ENCODE data around the gene HMCN1.
"Not testable (repeated sequence)": the region's sequence is repeated elsewhere in the genome, so short reads cannot be mapped to it uniquely, and the experiment has no call there.

HMCN1 gene

GRCh38 chr1:186193224-186193623 is 459.0 kb downstream of the HMCN1 start:
- intact Hi-C loops (cut with DNase I) = no loop called here
- no peak for DNase-seq

- intact Hi-C loops (cut with DNase I) = no loop called here
- DNase-seq = no peak
These were observed 460.0 kb downstream of the HMCN1 start for GRCh38 chr1:186194107-186194756.

- intact Hi-C loops (cut with DNase I) = no loop called here
- DNase-seq = no peak
These were observed 461.3 kb downstream of the HMCN1 start for GRCh38 chr1:186195377-186195931.

GRCh38 chr1:186202271-186202764 is 468.1 kb downstream of the HMCN1 start:
- intact Hi-C loops (cut with DNase I) = no loop called here
- no peak for DNase-seq

- intact Hi-C loops (cut with DNase I) = no loop called here
- DNase-seq = no peak
These were observed 468.6 kb downstream of the HMCN1 start for GRCh38 chr1:186202776-186203175.

- DNase-seq = no peak
- intact Hi-C loops (cut with DNase I) = no loop called here
These were observed 471.9 kb downstream of the HMCN1 start for GRCh38 chr1:186206048-186206570.

GRCh38 chr1:186207391-186208085 is 473.3 kb downstream of the HMCN1 start:
- DNase-seq = no peak
- intact Hi-C loops (cut with DNase I) = no loop called here

GRCh38 chr1:186208405-186209129 is 474.4 kb downstream of the HMCN1 start:
- DNase-seq = no peak
- intact Hi-C loops (cut with DNase I) = no loop called here

- no peak for DNase-seq
- intact Hi-C loops (cut with DNase I) = no loop called here
These were observed 476.1 kb downstream of the HMCN1 start for GRCh38 chr1:186210258-186210657.

- intact Hi-C loops (cut with DNase I); DNase-seq: not testable (repeated sequence)
These were observed 477.4 kb downstream of the HMCN1 start for GRCh38 chr1:186211583-186211982.

GRCh38 chr1:186212568-186213224 is 478.5 kb downstream of the HMCN1 start:
- DNase-seq = peak in 29 of 42 donors; percentile 11 to 76 (median 39)

GRCh38 chr1:186213225-186213607 is 479.0 kb downstream of the HMCN1 start:
- intact Hi-C loops (cut with DNase I) = no loop called here
- no peak for DNase-seq

More at GRCh38 chr1:186212568-186213224, 478.5 kb downstream of the HMCN1 start:
- intact Hi-C loops (cut with DNase I) = no loop called here

- intact Hi-C loops (cut with DNase I) = no loop called here
- no peak for DNase-seq
These were observed 480.6 kb downstream of the HMCN1 start for GRCh38 chr1:186214791-186215190.

GRCh38 chr1:186215636-186216035 is 481.4 kb downstream of the HMCN1 start:
- intact Hi-C loops (cut with DNase I) = no loop called here

GRCh38 chr1:186218654-186219352 is 484.6 kb downstream of the HMCN1 start:
- intact Hi-C loops (cut with DNase I) = no loop called here
- DNase-seq = no peak

More at GRCh38 chr1:186215636-186216035, 481.4 kb downstream of the HMCN1 start:
- DNase-seq = no peak

GRCh38 chr1:186220067-186220466 is 485.9 kb downstream of the HMCN1 start:
- intact Hi-C loops (cut with DNase I) = no loop called here
- no peak for DNase-seq

- DNase-seq = no peak
- intact Hi-C loops (cut with DNase I) = no loop called here
These were observed 486.7 kb downstream of the HMCN1 start for GRCh38 chr1:186220911-186221310.

GRCh38 chr1:186225096-186225495 is 490.9 kb downstream of the HMCN1 start:
- intact Hi-C loops (cut with DNase I) = no loop called here
- no peak for DNase-seq

Data from head of caudate nucleus (tissue), 42 donors.